Effector memory CD8-positive, alpha-beta T cell (primary cell): ENCODE measurements around the gene USP20.

Source experiments
- ATAC-seq: fragments of 150-1000 bp; cut with Tn5 transposase; replicated peaks from 2 replicates; pipeline ENCODE4 v1.10.0; 2021; ENCODE audit warnings: mild to moderate bottlenecking, moderate library complexity
- DNase-seq, 3 experiments: peaks; one replicate each; pipeline ENCODE4 v3.0.0; 2021
- H3K27ac Mint-ChIP-seq, 2 donors: one replicate each; pipeline ENCODE4 v1.8.0; 2022; ENCODE audit warnings: mild to moderate bottlenecking in 2 of 2, mixed read lengths in 2 of 2, moderate library complexity in 2 of 2
- H3K27me3 Mint-ChIP-seq, 2 donors: one replicate each; pipeline ENCODE4 v1.8.0; 2022; ENCODE audit warnings: mixed read lengths in 2 of 2
- H3K36me3 Mint-ChIP-seq: one replicate; pipeline ENCODE4 v1.8.0; 2022; ENCODE audit warnings: mild to moderate bottlenecking, moderate library complexity, mixed read lengths; ENCODE audit not compliant: insufficient read depth
- H3K4me1 Mint-ChIP-seq, 2 donors: one replicate each; pipeline ENCODE4 v1.8.0; 2022; ENCODE audit warnings: low read depth in 2 of 2, mixed read lengths in 2 of 2
- H3K4me3 Mint-ChIP-seq, 2 donors: one replicate each; pipeline ENCODE4 v1.8.0; 2022; ENCODE audit warnings: mild to moderate bottlenecking in 2 of 2, mixed read lengths in 2 of 2, moderate library complexity in 2 of 2
- H3K9me3 Mint-ChIP-seq, 2 donors: one replicate each; pipeline ENCODE4 v1.8.0; 2022; ENCODE audit warnings: mixed read lengths in 2 of 2

Gene USP20

GRCh38 chr9:129811967-129812363 lies 23.3 kb upstream of the USP20 start:
- Mint-ChIP-seq H3K27ac (peak overlapping the region; percentile 16 to 75), H3K36me3 (peaks cover 61% of the 10 kb centered on the region), H3K4me3 (no peak overlapping the region)

GRCh38 chr9:129812385-129812784 lies 22.9 kb upstream of the USP20 start:
- Mint-ChIP-seq H3K4me3 (no peak overlapping the region), H3K27me3 (no peaks in the 10 kb centered on the region), H3K27ac (peak overlapping the region; percentile 16 to 75), H3K9me3 (no peaks in the 10 kb centered on the region), H3K36me3 (peaks cover 63% of the 10 kb centered on the region), H3K4me1 (peaks cover 15 to 21% of the 10 kb centered on the region in 2 donors)
- no peak for ATAC-seq
- no peak for DNase-seq

More at GRCh38 chr9:129811967-129812363, 23.3 kb upstream of the USP20 start:
- H3K27me3 Mint-ChIP-seq = no peaks in the 10 kb centered on the region
- DNase-seq (no peak), ATAC-seq (no peak)
- H3K4me1 Mint-ChIP-seq = peaks cover 15 to 21% of the 10 kb centered on the region in 2 donors
- no peaks in the 10 kb centered on the region for H3K9me3 Mint-ChIP-seq

- no peak overlapping the region for H3K4me3 Mint-ChIP-seq
- DNase-seq (no peak), ATAC-seq (no peak)
- H3K4me1 Mint-ChIP-seq = peaks cover 15 to 24% of the 10 kb centered on the region in 2 donors
- peak overlapping the region in 1 of 2 donors; percentile 77 for H3K27ac Mint-ChIP-seq
- peaks cover 67% of the 10 kb centered on the region for H3K36me3 Mint-ChIP-seq
- H3K9me3 Mint-ChIP-seq = no peaks in the 10 kb centered on the region
- H3K27me3 Mint-ChIP-seq = no peaks in the 10 kb centered on the region
Measured at GRCh38 chr9:129813661-129814060, 21.6 kb upstream of the USP20 start.

GRCh38 chr9:129814432-129815223 lies 20.6 kb upstream of the USP20 start:
- Mint-ChIP-seq H3K27ac (peak overlapping the region; percentile 23 to 85), H3K36me3 (peaks cover 67% of the 10 kb centered on the region), H3K4me3 (no peak overlapping the region), H3K4me1 (peaks cover 19 to 29% of the 10 kb centered on the region in 2 donors), H3K27me3 (no peaks in the 10 kb centered on the region), H3K9me3 (no peaks in the 10 kb centered on the region)
- ATAC-seq (no peak), DNase-seq (no peak)

GRCh38 chr9:129815278-129815677 lies 20.0 kb upstream of the USP20 start:
- ATAC-seq (no peak), DNase-seq (no peak)
- Mint-ChIP-seq H3K9me3 (no peaks in the 10 kb centered on the region), H3K27ac (peak overlapping the region in 1 of 2 donors; percentile 85), H3K36me3 (peaks cover 66% of the 10 kb centered on the region), H3K4me1 (peaks cover 19 to 29% of the 10 kb centered on the region in 2 donors), H3K27me3 (no peaks in the 10 kb centered on the region), H3K4me3 (no peak overlapping the region)

- Mint-ChIP-seq H3K4me3 (no peak overlapping the region), H3K9me3 (no peaks in the 10 kb centered on the region), H3K27me3 (no peaks in the 10 kb centered on the region), H3K36me3 (peaks cover 66% of the 10 kb centered on the region), H3K4me1 (peaks cover 19 to 23% of the 10 kb centered on the region in 2 donors), H3K27ac (peak overlapping the region in 1 of 2 donors; percentile 85)
- DNase-seq (no peak), ATAC-seq (no peak)
Measured at GRCh38 chr9:129816501-129817435, 18.5 kb upstream of the USP20 start.

GRCh38 chr9:129822898-129823541 lies 12.2 kb upstream of the USP20 start:
- Mint-ChIP-seq H3K27ac (peak overlapping the region; percentile 71 to 93), H3K36me3 (peaks cover 59% of the 10 kb centered on the region), H3K4me1 (peaks cover 9 to 19% of the 10 kb centered on the region in 2 donors), H3K4me3 (peak overlapping the region; percentile 85 to 86), H3K27me3 (no peaks in the 10 kb centered on the region), H3K9me3 (no peaks in the 10 kb centered on the region)
- DNase-seq = peak; percentile 20 to 44 (median 39)
- peak; percentile 62 for ATAC-seq

- Mint-ChIP-seq H3K4me1 (peaks cover 9 to 18% of the 10 kb centered on the region in 2 donors), H3K27me3 (no peaks in the 10 kb centered on the region), H3K4me3 (peak overlapping the region; percentile 85 to 86), H3K36me3 (peaks cover 59% of the 10 kb centered on the region), H3K9me3 (no peaks in the 10 kb centered on the region), H3K27ac (peak overlapping the region; percentile 71 to 93)
- DNase-seq = no peak
- ATAC-seq = peak; percentile 20
Measured at GRCh38 chr9:129823542-129823934, 11.7 kb upstream of the USP20 start.

- Mint-ChIP-seq H3K4me3 (peak within 1 kb of the TSS; percentile 85 to 86), H3K27ac (peak within 1 kb of the TSS; percentile 71 to 93), H3K27me3 (no peaks in the 10 kb centered on the region), H3K4me1 (peaks cover 7 to 13% of the 10 kb centered on the region in 2 donors), H3K9me3 (no peaks in the 10 kb centered on the region), H3K36me3 (peaks cover 59% of the 10 kb centered on the region)
- ATAC-seq (peak; percentile 87), DNase-seq (peak; percentile 91 to 93 (median 92))
Measured at GRCh38 chr9:129823935-129824601, 11.2 kb upstream of the USP20 start, which contains the start of gene TOR1A. Gene TOR1A, minus strand, starts transcription at chr9:129824136. Its CDS starts 51 bp downstream, at chr9:129824085.

GRCh38 chr9:129826344-129826743 lies 8.9 kb upstream of the USP20 start:
- Mint-ChIP-seq H3K4me1 (peaks cover 6 to 15% of the 10 kb centered on the region in 2 donors), H3K9me3 (no peaks in the 10 kb centered on the region), H3K4me3 (no peak overlapping the region), H3K27me3 (no peaks in the 10 kb centered on the region), H3K36me3 (peaks cover 66% of the 10 kb centered on the region), H3K27ac (no peak overlapping the region)
- ATAC-seq (no peak), DNase-seq (no peak)

- Mint-ChIP-seq H3K27me3 (no peaks in the 10 kb centered on the region), H3K27ac (no peak overlapping the region), H3K9me3 (no peaks in the 10 kb centered on the region), H3K4me3 (no peak overlapping the region), H3K4me1 (peaks cover 6 to 15% of the 10 kb centered on the region in 2 donors), H3K36me3 (peaks cover 66% of the 10 kb centered on the region)
- DNase-seq = no peak
- no peak for ATAC-seq
Measured at GRCh38 chr9:129826759-129827158, 8.5 kb upstream of the USP20 start.

GRCh38 chr9:129828051-129828450 lies 7.2 kb upstream of the USP20 start:
- Mint-ChIP-seq H3K27me3 (no peaks in the 10 kb centered on the region), H3K4me3 (no peak overlapping the region), H3K4me1 (peaks cover 1 to 8% of the 10 kb centered on the region in 2 donors), H3K36me3 (peaks cover 70% of the 10 kb centered on the region), H3K9me3 (no peaks in the 10 kb centered on the region), H3K27ac (no peak overlapping the region)
- DNase-seq = no peak
- no peak for ATAC-seq
